PC-9 (cell line): ENCODE results near the gene MOGAT2.

Experiments
- EZH2 ChIP-seq: fragments of 200-600 bp; sonication (generic); IDR thresholded peaks from 2 replicates; pipeline ENCODE4 v1.8.0; 2017; ENCODE audit warnings: antibody characterized with exemption, low read depth
- TF ChIP-seq, protein P1 (sequence below): fragments of 200-600 bp; sonication (generic); conservative IDR thresholded peaks from 2 replicates; pipeline ENCODE4 v1.6.1; 2017; ENCODE audit warnings: mixed run types, antibody characterized with exemption, mild to moderate bottlenecking, moderate library complexity

- TF ChIP-seq, protein P1, sequence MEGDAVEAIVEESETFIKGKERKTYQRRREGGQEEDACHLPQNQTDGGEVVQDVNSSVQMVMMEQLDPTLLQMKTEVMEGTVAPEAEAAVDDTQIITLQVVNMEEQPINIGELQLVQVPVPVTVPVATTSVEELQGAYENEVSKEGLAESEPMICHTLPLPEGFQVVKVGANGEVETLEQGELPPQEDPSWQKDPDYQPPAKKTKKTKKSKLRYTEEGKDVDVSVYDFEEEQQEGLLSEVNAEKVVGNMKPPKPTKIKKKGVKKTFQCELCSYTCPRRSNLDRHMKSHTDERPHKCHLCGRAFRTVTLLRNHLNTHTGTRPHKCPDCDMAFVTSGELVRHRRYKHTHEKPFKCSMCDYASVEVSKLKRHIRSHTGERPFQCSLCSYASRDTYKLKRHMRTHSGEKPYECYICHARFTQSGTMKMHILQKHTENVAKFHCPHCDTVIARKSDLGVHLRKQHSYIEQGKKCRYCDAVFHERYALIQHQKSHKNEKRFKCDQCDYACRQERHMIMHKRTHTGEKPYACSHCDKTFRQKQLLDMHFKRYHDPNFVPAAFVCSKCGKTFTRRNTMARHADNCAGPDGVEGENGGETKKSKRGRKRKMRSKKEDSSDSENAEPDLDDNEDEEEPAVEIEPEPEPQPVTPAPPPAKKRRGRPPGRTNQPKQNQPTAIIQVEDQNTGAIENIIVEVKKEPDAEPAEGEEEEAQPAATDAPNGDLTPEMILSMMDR = no peak
- TF ChIP-seq EZH2 = no peak
These were observed 28.2 kb downstream of the MOGAT2 start for GRCh38 chr11:75745807-75746206.
